H1 (cell line): Measurements from ENCODE around the gene ITPR1. TPM values are rescaled to one million over a fixed set of nuclear protein-coding genes. Genes with fewer than 3 reads are reported as not detected.

Source experiments
- CHD2 ChIP-seq: IDR thresholded peaks from 2 replicates; pipeline ENCODE4 v1.6.1; 2012; ENCODE audit warnings: low read length, improper control_type of control experiment
- CREB1 ChIP-seq: IDR thresholded peaks from 2 replicates; pipeline ENCODE4 v1.6.1; 2012; ENCODE audit warnings: inconsistent platforms
- EZH2 ChIP-seq: fragments of 200-600 bp; sonication (generic); IDR thresholded peaks from 2 replicates; pipeline ENCODE4 v1.7.1; 2012; ENCODE audit warnings: low read depth, mild to moderate bottlenecking, moderate library complexity, low read length, inconsistent platforms; ENCODE audit not compliant: severe bottlenecking
- FOSL1 ChIP-seq: IDR thresholded peaks from 2 replicates; pipeline ENCODE4 v1.6.1; 2011; ENCODE audit warnings: mild to moderate bottlenecking, low read depth, low read length, moderate library complexity; ENCODE audit not compliant: insufficient read depth
- GABPA ChIP-seq: IDR thresholded peaks from 2 replicates; pipeline ENCODE4 v1.6.1; 2011; ENCODE audit warnings: mild to moderate bottlenecking, low read length, moderate library complexity, borderline replicate concordance; ENCODE audit not compliant: insufficient read depth
- KDM5A ChIP-seq: fragments of 200-600 bp; IDR thresholded peaks from 2 replicates; pipeline ENCODE4 v1.7.1; 2012; ENCODE audit warnings: mild to moderate bottlenecking, low read length, inconsistent platforms, mixed read lengths
- TBP ChIP-seq: IDR thresholded peaks from 2 replicates; pipeline ENCODE4 v1.6.1; 2011; ENCODE audit warnings: low read depth, low read length, improper control_type of control experiment
- polyA plus RNA-seq, 7 experiments: library from polyadenylated mRNA; depleted of rRNA in 3 of 7; stranded (reverse) in 5 of 7; unstranded in 2 of 7; fragments of >200 nt in 5 of 7; fragments of 200-250 nt in 2 of 7; gene quantifications; 1 replicate in 5 of 7; 2 replicates in 1 of 7; 4 replicates in 1 of 7; pipeline versions ENCODE4 v1.2.1 to v1.2.3, GENCODE V29; 2011 to 2013; ENCODE audit warnings: missing spikeins in 2 of 7, mixed read lengths in 2 of 7
- total RNA-seq: library from RNA; stranded (reverse); fragmentation: NEBNext Ultra II Directional; extraction: Animal tissue kit (Norgen Biotek cat#: 25700); gene quantifications from 2 replicates; pipeline ENCODE4 v1.2.1, GENCODE V29; 2021
- TF ChIP-seq, protein P1 (sequence below), 3 experiments: IDR thresholded peaks; 1 replicate in 2 of 3; 2 replicates in 1 of 3; pipeline versions ENCODE4 v1.5.1 to v1.6.1; 2011; ENCODE audit warnings: low read length in 3 of 3, mild to moderate bottlenecking in 3 of 3, inconsistent platforms in 2 of 3, low read depth in 1 of 3, moderate library complexity in 1 of 3; ENCODE audit not compliant: insufficient read depth in 1 of 3; ENCODE audit errors: control extremely low read depth in 1 of 3

Gene ITPR1
- total and polyA plus RNA-seq, 2 of the 8 experiments (the other 6 are each of a cell fraction or from before 2014, with no cell fraction given) = 2.5 to 16.3 TPM

DNA sequence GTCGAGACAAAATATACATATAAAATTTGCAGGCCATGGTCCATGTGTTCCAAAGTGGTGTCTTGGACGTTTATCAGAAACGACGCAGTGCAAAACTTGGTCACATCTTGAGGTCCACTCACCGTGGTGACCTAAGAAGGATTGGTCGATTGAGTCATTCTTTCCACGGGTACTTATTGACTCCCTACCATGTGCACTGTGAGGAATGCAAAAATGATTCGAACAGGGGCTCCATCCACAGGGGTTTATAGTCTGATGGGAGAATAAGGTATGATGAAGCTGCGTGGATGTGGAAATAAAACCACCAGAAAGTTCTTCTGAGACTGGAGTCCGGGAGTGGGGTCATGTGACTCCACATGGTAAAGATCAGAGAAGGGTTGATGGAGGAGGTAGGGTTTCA lies 185.2 kb downstream of the ITPR1 start (continued):
- TF ChIP-seq, protein P1, sequence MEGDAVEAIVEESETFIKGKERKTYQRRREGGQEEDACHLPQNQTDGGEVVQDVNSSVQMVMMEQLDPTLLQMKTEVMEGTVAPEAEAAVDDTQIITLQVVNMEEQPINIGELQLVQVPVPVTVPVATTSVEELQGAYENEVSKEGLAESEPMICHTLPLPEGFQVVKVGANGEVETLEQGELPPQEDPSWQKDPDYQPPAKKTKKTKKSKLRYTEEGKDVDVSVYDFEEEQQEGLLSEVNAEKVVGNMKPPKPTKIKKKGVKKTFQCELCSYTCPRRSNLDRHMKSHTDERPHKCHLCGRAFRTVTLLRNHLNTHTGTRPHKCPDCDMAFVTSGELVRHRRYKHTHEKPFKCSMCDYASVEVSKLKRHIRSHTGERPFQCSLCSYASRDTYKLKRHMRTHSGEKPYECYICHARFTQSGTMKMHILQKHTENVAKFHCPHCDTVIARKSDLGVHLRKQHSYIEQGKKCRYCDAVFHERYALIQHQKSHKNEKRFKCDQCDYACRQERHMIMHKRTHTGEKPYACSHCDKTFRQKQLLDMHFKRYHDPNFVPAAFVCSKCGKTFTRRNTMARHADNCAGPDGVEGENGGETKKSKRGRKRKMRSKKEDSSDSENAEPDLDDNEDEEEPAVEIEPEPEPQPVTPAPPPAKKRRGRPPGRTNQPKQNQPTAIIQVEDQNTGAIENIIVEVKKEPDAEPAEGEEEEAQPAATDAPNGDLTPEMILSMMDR (IDR thresholded peaks at IDR 0.05; ENCODE audit: control extremely low read depth in 1 of 3, insufficient read depth in 1 of 3, low read depth in 1 of 3, low read length in 3 of 3) = no peak
- TF ChIP-seq TBP = no peak
- no peak for TF ChIP-seq CHD2
- no peak for TF ChIP-seq FOSL1
- no peak for TF ChIP-seq KDM5A
- no peak for TF ChIP-seq GABPA
- no peak for TF ChIP-seq CREB1
- TF ChIP-seq EZH2 = no peak
